ENCODE data around the gene CCR6.

DNA sequence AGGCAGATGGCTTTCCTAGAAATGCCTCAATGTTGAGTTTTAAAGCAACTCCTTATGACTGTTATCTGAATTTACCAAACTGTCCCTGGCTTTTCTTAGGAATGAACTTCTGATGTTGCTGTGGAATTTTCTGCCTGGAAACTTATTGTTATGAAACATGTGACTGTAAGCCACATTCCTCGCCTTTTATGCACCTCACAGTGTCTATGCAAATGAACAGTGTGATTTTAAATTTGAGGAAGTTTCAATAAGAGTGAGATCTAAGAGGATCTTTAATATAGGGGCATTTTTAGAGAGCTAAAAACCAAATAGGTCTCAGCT, 2.4 kb upstream of the CCR6 start:
- TF ChIP-seq ZBTB8A (CRISPR knock-in tag; IDR thresholded peaks at IDR 0.05; ENCODE audit: borderline replicate concordance, low read depth) = no peak
- TF ChIP-seq SNAPC5 (CRISPR knock-in tag; IDR thresholded peaks at IDR 0.05; ENCODE audit: borderline replicate concordance) = no peak
- no peak for TF ChIP-seq CTCF (CRISPR knock-in tag; IDR thresholded peaks at IDR 0.05)
- TF ChIP-seq ZFYVE20 (CRISPR knock-in tag; IDR thresholded peaks at IDR 0.05; ENCODE audit: borderline replicate concordance, low read depth) = no peak
- no peak for TF ChIP-seq EZH2 (conservative IDR thresholded peaks at IDR 0.05; ENCODE audit: low read depth, low read length)
- TF ChIP-seq SP1 (IDR thresholded peaks at IDR 0.05) = no peak
- no peak for TF ChIP-seq SP1 (CRISPR knock-in tag; IDR thresholded peaks at IDR 0.05)

Data from HepG2 (cell line).